Activated naive CD8-positive, alpha-beta T cell (primary cell): ENCODE data around the gene PARD3B.

Experiments
- H3K27ac Mint-ChIP-seq: one replicate; pipeline ENCODE4 v1.8.0; 2021; ENCODE audit warnings: mixed read lengths
- H3K27me3 Mint-ChIP-seq: one replicate; pipeline ENCODE4 v1.8.0; 2021; ENCODE audit warnings: mixed read lengths
- H3K36me3 Mint-ChIP-seq: one replicate; pipeline ENCODE4 v1.8.0; 2021; ENCODE audit warnings: mixed read lengths
- H3K4me1 Mint-ChIP-seq: one replicate; pipeline ENCODE4 v1.8.0; 2021; ENCODE audit warnings: low read depth, mixed read lengths
- H3K4me3 Mint-ChIP-seq: one replicate; pipeline ENCODE4 v1.8.0; 2021; ENCODE audit warnings: mild to moderate bottlenecking, mixed read lengths
- H3K9me3 Mint-ChIP-seq: one replicate; pipeline ENCODE4 v1.8.0; 2021; ENCODE audit warnings: low read depth, mixed read lengths

PARD3B gene

GRCh38 chr2:205543937-205544702 is 998.8 kb downstream of the PARD3B start:
- Mint-ChIP-seq H3K36me3 (no peaks in the 10 kb centered on the region), H3K4me1 (peaks cover 24% of the 10 kb centered on the region), H3K4me3 (no peak overlapping the region), H3K27ac (peak overlapping the region; percentile 4), H3K9me3 (no peaks in the 10 kb centered on the region), H3K27me3 (no peaks in the 10 kb centered on the region)

- H3K4me3 Mint-ChIP-seq: no peak overlapping the region
- H3K27me3 Mint-ChIP-seq: no peaks in the 10 kb centered on the region
- no peaks in the 10 kb centered on the region for H3K36me3 Mint-ChIP-seq
- H3K27ac Mint-ChIP-seq: no peak overlapping the region
- peaks cover 10% of the 10 kb centered on the region for H3K4me1 Mint-ChIP-seq
- no peaks in the 10 kb centered on the region for H3K9me3 Mint-ChIP-seq
Measured at GRCh38 chr2:205545971-205546816, 1000.9 kb downstream of the PARD3B start.

- Mint-ChIP-seq H3K36me3 (no peaks in the 10 kb centered on the region), H3K27ac (no peak overlapping the region), H3K4me1 (no peaks in the 10 kb centered on the region), H3K4me3 (no peak overlapping the region), H3K9me3 (no peaks in the 10 kb centered on the region), H3K27me3 (no peaks in the 10 kb centered on the region)
Measured at GRCh38 chr2:205555566-205556230, 1010.4 kb downstream of the PARD3B start.

- H3K27ac Mint-ChIP-seq: no peak overlapping the region
- H3K4me3 Mint-ChIP-seq: no peak overlapping the region
- no peaks in the 10 kb centered on the region for H3K9me3 Mint-ChIP-seq
- H3K4me1 Mint-ChIP-seq: no peaks in the 10 kb centered on the region
- no peaks in the 10 kb centered on the region for H3K36me3 Mint-ChIP-seq
- no peaks in the 10 kb centered on the region for H3K27me3 Mint-ChIP-seq
Measured at GRCh38 chr2:205556357-205556756, 1011.1 kb downstream of the PARD3B start.

- Mint-ChIP-seq H3K27me3 (no peaks in the 10 kb centered on the region), H3K9me3 (no peaks in the 10 kb centered on the region), H3K27ac (no peak overlapping the region), H3K4me3 (no peak overlapping the region), H3K4me1 (no peaks in the 10 kb centered on the region), H3K36me3 (no peaks in the 10 kb centered on the region)
Measured at GRCh38 chr2:205556841-205557539, 1011.7 kb downstream of the PARD3B start.

GRCh38 chr2:205557873-205558272 is 1012.6 kb downstream of the PARD3B start:
- Mint-ChIP-seq H3K36me3 (no peaks in the 10 kb centered on the region), H3K27me3 (no peaks in the 10 kb centered on the region), H3K27ac (no peak overlapping the region), H3K9me3 (no peaks in the 10 kb centered on the region), H3K4me3 (no peak overlapping the region), H3K4me1 (no peaks in the 10 kb centered on the region)

- H3K27ac Mint-ChIP-seq: no peak overlapping the region
- no peaks in the 10 kb centered on the region for H3K36me3 Mint-ChIP-seq
- no peaks in the 10 kb centered on the region for H3K9me3 Mint-ChIP-seq
- H3K27me3 Mint-ChIP-seq: no peaks in the 10 kb centered on the region
- H3K4me3 Mint-ChIP-seq: no peak overlapping the region
- no peaks in the 10 kb centered on the region for H3K4me1 Mint-ChIP-seq
Measured at GRCh38 chr2:205561441-205561840, 1016.2 kb downstream of the PARD3B start.

- H3K27me3 Mint-ChIP-seq: no peaks in the 10 kb centered on the region
- H3K27ac Mint-ChIP-seq: no peak overlapping the region
- H3K9me3 Mint-ChIP-seq: no peaks in the 10 kb centered on the region
- H3K4me3 Mint-ChIP-seq: no peak overlapping the region
- H3K36me3 Mint-ChIP-seq: no peaks in the 10 kb centered on the region
- no peaks in the 10 kb centered on the region for H3K4me1 Mint-ChIP-seq
Measured at GRCh38 chr2:205563646-205564045, 1018.4 kb downstream of the PARD3B start.

GRCh38 chr2:205564346-205565141 is 1019.3 kb downstream of the PARD3B start:
- H3K4me3 Mint-ChIP-seq: no peak overlapping the region
- no peak overlapping the region for H3K27ac Mint-ChIP-seq
- no peaks in the 10 kb centered on the region for H3K36me3 Mint-ChIP-seq
- no peaks in the 10 kb centered on the region for H3K4me1 Mint-ChIP-seq
- H3K9me3 Mint-ChIP-seq: no peaks in the 10 kb centered on the region
- no peaks in the 10 kb centered on the region for H3K27me3 Mint-ChIP-seq

GRCh38 chr2:205565142-205565522 is 1019.9 kb downstream of the PARD3B start:
- H3K36me3 Mint-ChIP-seq: no peaks in the 10 kb centered on the region
- H3K9me3 Mint-ChIP-seq: no peaks in the 10 kb centered on the region
- H3K27ac Mint-ChIP-seq: no peak overlapping the region
- H3K27me3 Mint-ChIP-seq: peaks cover 1% of the 10 kb centered on the region
- H3K4me3 Mint-ChIP-seq: no peak overlapping the region
- no peaks in the 10 kb centered on the region for H3K4me1 Mint-ChIP-seq

- Mint-ChIP-seq H3K9me3 (no peaks in the 10 kb centered on the region), H3K27ac (no peak overlapping the region), H3K4me1 (no peaks in the 10 kb centered on the region), H3K36me3 (no peaks in the 10 kb centered on the region), H3K4me3 (no peak overlapping the region), H3K27me3 (peaks cover 1% of the 10 kb centered on the region)
Measured at GRCh38 chr2:205566606-205567168, 1021.4 kb downstream of the PARD3B start.

GRCh38 chr2:205568620-205569019 is 1023.3 kb downstream of the PARD3B start:
- peaks cover 1% of the 10 kb centered on the region for H3K27me3 Mint-ChIP-seq
- H3K4me3 Mint-ChIP-seq: no peak overlapping the region
- no peaks in the 10 kb centered on the region for H3K4me1 Mint-ChIP-seq
- peaks cover 4% of the 10 kb centered on the region for H3K9me3 Mint-ChIP-seq
- no peak overlapping the region for H3K27ac Mint-ChIP-seq
- H3K36me3 Mint-ChIP-seq: no peaks in the 10 kb centered on the region

GRCh38 chr2:205570648-205571047 is 1025.4 kb downstream of the PARD3B start:
- no peaks in the 10 kb centered on the region for H3K4me1 Mint-ChIP-seq
- H3K4me3 Mint-ChIP-seq: no peak overlapping the region
- no peaks in the 10 kb centered on the region for H3K36me3 Mint-ChIP-seq
- no peak overlapping the region for H3K27ac Mint-ChIP-seq
- peaks cover 1% of the 10 kb centered on the region for H3K27me3 Mint-ChIP-seq
- peaks cover 4% of the 10 kb centered on the region for H3K9me3 Mint-ChIP-seq
